HG02852 (cell line): ENCODE data around the gene NFATC2.
"Not testable (repeated sequence)": the region's sequence is repeated elsewhere in the genome, so short reads cannot be mapped to it uniquely, and the experiment has no call there.

Source experiments
- ATAC-seq: cut with Tn5 transposase; IDR thresholded peaks from one replicate; pipeline ENCODE4 v1.9.1; 2021; ENCODE audit warnings: mild to moderate bottlenecking, moderate library complexity; ENCODE audit not compliant: unreplicated experiment

The NFATC2 gene

DNA sequence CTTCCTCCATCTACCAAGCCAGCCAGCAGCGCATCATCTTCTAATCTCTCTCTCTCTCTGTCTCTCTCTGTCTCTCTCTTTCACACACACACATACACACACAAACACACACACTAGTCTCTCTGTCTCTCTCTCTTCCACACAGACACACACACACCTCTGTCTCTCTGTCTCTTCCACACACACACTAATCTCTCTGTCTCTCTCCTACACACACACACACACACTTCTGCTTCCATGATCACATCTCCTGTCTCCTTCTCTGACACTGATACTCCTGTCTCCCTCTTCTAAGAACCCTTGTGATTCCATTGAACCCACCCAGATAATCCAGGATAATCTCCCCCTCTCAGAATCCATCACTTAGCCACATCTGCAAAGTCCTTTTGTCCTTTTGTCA, 181.3 kb downstream of the NFATC2 start:
- no peak for ATAC-seq

DNA sequence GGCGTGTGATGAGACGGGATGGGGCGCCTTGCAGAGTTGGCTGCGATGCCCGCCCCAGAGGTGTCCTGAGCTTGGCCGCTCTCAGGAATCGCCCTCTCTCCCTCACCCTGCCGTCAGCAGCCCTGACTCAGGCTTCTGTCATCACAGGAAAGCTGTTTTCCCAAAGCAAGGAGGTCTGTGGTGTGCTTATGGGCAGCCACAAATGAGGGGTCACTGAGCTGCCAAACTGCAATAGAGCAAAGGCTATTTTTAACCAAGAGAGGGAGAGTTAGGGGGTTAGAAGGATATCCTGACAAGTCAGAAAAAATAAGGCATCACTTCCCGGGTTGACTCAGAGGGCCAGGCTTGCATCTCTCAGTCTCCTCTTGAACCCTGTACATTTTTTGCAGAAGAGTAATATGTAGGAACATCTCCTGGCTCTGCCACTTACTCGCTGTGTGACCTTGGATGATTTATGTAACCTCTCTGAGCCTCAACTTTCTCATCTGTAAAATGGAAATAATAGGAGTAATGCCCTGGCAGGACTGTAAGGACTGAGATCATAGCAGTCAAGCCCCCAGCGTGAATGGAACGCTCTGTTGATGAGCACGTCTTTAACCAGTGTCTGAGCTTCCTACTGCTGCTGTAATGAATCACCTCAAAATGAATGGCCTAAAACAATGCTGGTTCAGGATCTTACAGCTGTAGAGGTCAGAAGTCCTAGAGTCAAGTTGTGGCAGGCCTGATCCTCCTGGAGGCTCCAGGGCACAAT, 181.9 kb downstream of the NFATC2 start:
- no peak for ATAC-seq

DNA sequence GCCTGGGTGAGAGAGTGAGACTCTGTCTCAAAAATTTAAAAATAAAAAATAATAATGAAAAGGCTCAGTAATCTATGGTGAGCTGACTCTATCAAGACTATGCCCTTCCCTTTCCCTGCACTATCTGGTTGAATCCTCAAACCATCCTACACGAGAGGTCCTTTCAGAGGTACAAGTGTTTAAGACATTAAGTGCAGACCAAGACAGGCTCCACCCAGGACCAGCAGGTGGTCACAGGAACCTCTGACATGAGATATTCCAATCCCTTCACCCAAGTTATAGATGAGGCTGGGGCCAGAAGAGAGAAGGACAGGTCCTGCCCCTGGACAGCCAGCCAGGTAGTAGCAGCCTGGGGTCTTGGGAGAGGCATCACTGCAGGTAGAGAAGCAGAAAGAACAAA, 182.6 kb downstream of the NFATC2 start:
- no peak for ATAC-seq

DNA sequence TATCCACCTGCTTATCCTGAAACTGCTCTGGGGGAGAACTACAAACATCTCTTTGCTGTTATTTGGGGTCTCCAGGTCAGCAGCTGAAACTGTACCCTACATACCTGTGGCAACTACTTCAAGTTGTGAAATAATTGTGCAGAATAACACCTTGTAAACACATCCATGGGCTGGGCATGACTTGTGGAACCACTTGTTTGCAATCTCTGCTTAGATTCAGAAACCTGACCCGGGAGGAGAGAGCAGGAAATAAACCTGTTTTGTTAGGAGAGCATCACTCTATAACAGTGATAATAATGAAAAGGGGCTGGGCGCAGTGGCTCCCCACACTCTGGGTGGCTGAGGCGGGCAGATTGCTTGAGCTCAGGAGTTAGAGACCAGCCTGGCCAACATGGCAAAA, 183.1 kb downstream of the NFATC2 start:
- ATAC-seq = no peak

DNA sequence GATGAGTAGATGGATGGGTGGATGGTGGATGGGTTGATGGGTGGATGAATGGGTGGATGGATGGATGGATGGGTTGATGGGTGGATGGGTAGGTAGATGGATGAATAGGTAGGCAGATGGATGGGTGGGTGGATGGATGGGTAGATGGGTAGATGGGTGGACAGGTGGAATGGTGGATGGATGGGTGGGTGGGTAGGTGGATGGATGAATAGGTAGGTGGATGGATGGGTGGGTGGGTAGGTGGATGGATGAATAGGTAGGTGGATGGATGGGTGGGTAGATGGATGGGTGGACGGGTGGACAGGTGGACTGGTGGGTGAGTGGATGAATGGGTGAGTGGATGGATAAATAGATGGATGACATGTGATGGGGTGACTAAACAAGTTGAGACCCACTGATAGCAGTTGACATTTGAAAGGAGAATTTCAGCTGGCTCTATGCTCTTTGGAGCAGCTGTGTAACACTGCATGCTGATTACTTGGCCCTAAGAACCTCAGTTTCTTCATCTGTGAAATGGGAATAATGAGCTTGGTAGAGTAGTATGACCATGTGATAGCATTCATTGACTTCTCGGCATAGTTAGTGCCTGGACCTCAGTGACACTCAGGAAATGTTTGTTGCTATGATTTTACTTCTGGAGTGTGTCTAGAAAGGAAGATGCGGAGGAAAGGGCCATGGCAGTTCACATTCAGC, 184.3 kb downstream of the NFATC2 start:
- ATAC-seq = no peak

DNA sequence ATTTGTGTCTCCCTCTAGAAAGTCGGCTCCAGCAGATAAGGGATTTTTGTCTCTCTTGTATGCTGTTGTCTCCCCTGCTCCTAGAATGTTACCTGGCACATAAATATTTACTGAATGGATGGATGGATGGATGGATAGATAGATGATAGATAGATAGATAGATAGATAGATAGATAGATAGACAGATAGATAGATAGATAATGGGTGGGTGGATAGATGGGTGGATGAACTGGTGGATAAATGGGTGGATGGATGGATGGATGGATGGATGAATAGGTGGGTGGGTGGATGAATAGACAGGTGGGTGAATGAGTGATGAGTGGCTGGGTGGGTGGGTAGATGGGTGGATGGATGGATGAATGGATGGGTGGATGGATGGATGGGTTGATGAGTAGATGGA, 185.0 kb downstream of the NFATC2 start:
- ATAC-seq = no peak

DNA sequence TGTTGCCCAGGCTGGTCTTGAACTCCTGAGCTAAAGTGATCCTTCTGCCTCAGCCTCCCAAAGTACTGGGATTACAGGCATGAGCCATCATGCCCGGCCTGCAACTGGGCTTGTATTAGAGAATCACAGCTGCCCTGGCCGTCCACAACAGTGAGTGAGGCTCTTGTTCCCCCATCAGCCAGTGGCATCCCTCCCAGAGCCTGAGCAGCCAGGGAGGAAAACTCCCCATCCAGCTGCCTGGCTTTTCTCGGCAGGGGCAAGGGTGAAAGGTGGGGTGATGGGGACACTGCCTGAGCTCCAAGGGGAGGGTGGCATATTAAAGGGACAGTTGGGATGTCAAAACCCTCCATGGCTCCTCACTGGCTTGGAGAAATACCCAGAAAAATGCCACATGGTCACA, 185.6 kb downstream of the NFATC2 start:
- ATAC-seq = no peak

DNA sequence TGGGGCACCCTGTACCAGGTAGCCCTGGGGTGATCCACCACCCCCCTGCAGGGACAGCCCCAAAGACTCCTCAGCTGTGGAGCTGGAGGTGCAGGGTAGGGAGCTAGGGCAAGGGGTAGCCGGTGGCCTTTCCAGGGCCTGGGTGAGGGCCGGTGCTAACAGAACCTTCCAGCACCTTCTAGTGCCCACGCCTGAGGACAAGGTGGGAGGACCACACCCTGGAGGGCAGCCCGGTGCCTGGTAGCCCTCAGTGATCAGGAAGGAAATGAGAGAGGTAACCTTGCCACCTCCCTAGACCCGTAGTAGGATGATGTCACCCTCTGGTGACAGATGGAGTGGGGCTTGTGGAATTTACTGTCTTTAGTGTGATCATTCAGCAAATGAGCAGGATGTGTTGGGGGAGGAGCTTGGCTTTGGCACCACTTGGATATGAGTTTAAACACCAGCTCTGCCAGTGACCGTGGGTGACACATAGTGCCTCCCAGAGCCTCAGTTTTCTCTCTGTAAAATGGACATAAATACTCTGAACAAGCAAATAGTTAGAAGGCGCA, 187.7 kb downstream of the NFATC2 start:
- no peak for ATAC-seq

DNA sequence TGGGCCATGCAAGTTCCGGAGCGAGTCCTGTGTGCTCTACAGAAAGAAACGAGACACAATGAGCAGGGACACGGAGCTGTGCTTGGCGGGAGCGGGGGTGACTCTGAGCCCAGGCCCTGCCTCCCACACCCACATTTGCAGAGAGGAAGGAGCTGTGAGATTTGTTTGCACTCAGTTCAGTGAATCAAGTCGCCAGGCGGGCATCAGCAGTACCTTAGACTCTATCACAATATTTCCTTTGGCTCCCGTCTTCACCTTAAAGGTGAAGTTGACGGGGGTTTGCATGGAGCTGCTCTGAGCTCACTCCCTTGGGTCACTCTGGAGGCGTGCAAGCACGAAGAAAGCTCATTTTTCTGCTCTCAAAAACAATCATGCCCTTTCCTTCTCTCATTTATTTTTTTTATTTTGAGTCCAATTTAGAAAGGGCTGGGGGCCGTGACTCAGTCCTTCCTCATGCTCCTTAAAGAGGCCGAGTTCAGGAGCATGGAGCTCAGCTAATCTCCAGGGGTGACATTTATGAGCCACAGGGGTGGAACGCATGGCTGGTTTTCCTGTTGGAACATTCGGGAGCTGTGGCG, 188.2 kb downstream of the NFATC2 start:
- no peak for ATAC-seq

DNA sequence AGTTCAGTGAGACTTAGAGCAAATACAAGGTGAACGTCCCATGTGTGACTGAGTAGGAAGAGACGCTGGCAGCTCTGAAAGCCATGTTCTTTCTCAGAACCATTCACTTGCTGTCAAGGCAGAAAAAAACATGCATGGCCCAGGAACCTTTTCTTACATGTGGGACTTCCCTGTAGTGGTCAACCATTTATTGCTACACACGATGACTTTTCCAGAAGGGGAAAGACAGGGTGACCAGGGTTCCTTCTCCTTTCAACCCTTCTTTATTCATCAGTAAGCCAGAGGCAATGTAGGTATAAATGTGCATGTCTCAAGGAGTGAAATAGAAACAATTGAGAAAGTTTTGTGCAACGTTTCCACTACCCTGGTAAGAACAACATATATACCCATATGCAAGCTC, 189.0 kb downstream of the NFATC2 start:
- no peak for ATAC-seq

DNA sequence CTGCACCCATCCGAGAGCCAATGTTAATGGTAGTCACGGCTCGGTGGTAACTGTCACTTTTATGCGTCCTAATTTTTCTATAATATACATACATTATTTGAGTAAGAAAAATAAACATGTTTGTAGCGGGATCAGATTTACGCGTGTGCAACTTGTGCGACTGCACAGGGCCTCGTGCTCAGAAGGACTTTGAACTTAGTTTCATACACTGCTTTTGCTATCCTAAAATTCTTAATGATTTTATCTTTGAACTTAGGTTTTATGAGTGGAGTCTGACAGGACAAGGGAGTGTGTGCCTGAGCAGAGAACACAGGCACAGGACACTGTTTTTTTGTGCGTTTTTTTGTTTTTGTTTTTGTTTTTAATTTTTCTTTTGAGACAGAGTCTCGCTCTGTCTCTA, 189.7 kb downstream of the NFATC2 start:
- ATAC-seq = no peak

DNA sequence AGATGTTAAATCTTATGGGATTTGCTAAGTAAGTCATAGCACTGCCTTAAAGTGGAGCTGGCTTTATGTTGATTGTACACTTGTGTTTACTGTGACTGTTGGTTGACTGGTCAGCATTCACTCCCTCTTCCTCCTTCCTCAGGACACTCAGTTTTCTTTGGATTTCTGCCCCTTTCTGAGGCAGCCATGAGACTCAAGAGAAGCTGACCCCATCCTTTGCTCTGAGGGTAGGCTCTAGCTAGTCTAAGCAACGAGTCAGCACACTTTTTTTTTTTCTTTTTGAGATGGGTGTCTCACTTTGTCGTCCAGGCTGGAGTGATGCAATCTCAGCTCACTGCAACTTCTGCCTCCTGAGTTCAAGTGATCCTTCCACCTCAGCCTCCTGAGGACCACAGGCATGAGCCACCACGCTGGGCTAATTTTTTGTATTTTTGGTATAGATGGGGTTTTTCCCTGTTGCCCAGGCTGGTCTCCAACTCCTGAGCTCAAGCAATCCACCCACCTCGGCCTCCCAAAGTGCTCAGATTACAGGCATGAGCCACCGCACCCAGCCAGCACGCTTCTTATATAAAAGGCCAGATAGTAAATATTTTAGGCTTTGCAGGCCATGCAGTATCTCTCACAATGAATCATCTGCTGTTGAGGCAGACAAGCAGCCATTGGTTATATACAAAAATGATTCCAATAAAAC, 191.4 kb downstream of the NFATC2 start:
- ATAC-seq = no peak

DNA sequence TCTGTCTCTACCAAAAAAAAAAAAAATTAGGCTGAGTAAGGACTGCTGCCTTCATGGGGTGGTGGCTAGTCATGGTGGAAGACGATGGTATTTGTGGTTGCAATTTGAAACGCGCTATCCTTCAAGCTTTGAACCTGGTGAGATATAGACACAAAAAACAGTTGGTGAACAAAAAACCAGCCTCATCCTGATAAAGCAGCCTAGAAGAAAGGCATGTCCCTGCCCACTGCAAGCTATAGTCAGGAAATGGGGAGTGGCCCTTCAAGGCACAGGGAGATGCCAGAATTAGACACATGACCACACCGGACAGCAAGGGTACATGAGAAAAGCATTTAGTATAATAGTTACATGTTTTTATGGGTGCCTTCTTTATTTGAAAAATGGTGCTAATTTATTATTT, 193.6 kb downstream of the NFATC2 start:
- no peak for ATAC-seq

DNA sequence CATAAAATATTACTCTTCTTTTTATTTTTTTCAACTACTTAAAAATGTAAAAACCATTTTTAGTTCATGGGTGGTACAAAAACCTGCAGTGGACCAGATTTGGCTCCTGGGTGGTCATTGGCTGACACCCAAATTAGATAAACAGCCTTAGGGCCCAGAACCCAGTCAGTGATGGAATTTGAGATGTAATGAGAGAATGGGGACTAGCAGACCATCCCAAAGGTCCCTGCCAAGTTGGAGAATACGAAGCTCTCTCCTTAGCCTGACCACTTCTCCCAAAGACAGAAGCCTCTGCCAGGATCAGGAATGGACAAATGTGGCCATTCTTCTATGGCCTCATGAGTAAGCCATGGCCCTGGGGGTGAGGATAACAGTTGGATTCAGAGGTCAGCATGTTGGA, 194.7 kb downstream of the NFATC2 start:
- ATAC-seq = no peak

DNA sequence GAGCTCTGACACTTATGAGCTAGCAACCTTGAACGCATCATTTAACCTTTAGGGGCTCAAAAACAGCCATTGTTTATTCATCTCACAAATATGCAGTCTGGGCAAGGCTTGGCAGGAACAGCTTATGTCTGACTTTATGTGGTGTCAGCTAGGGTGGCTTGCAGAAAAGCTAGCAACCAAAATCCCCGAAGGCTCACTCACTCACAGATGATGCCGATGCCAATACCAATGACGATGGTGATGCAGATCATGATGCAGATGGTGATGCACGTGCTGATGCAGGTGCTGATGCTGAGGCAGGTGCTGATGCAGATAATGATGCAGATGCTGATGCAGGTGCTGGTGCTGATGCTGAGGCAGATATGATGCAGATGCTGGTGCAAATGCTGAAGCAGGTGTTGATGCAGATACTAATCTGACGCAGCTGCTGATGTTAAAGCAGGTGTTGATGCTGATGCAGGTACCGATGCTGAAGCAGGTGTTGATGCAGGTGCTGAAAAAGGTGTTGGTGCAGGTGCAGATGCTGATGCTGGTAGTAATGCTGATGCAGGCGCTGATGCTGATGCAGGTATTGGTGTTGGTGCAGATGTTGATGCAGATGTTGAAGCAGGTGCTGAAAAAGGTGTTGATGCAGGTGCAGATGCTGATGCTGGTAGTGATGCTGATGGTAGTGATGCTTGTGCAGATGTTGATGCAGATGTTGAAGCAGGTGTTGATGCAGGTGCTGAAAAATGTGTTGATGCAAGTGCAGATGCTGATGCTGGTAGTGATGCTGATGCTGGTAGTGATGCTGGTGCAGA, 195.6 kb downstream of the NFATC2 start:
- no peak for ATAC-seq

DNA sequence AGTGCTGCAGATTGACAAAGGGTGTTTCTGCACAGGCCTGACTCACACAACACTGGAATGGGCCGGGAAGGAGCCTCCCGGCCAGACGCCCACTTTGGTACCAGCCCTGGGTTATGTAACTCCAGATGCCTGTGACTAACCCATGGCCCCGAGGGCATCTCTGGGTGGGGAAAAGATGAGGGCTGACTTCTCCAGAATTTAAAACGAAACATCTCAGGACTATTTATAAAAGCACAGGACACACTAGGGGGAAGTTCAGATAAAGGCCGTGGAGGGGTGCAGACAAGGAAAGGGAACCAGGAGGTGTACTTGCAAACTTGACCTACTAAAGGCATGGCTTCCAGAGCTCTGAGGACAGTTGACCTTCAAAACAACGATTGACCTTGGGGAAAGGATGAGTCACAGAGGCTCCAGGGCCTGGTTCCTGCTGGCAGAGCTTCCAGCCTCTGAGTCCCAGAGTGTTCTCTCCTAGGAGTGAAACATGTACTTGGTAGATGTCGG, 196.9 kb downstream of the NFATC2 start:
- ATAC-seq = no peak

DNA sequence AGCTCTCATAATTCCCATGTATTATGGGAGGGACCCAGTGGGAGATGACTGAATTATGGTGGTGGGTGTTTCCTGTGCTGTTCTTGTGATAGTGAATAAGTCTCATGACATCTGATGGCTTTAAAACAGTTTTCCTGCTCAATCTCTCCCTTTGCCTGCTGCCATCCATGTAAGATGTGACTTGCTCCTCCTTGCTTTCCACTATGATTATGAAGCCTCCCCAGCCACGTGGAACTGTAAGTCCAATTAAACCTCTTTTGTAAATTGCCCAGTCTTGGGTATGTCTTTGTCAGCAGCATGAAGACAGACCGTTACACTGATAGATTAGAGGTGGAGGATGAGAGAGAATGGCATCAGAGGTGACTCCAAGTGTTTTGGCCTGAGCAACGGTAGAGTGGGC, 198.7 kb downstream of the NFATC2 start:
- ATAC-seq = not testable (repeated sequence)

DNA sequence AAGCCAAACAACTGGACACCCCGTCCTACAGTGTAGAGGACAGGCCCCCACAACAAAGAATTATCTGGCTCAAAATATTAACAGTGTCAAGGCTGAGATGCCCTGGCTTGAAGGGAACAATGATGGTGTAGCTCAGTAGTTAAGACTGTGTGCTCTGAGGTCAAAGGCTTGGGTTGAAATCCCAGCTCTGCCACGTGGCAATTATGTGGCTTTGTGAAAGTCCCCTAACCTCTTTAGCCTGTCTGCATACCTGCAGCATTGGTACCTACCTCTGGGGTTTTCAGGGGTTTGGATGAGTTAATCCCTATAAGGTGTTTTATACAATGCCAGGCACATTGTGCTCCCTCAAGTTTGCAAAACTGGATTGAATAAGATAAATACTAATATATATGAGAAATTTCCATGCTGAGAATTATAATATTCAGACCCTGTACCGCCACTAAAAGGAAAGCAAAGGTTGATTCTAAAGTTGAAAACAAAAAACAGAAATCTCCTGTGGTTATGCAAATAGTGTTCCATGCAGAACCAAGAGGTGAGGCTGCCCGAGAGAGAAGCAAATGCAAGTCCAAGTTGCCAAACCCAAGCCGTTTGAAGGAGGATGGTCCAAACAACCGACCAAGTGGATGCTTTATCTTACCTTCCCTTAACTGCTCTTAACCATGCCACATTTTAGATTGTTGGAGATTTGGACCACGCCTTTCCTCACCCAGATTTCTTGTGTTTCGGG, 199.8 kb downstream of the NFATC2 start:
- no peak for ATAC-seq

DNA sequence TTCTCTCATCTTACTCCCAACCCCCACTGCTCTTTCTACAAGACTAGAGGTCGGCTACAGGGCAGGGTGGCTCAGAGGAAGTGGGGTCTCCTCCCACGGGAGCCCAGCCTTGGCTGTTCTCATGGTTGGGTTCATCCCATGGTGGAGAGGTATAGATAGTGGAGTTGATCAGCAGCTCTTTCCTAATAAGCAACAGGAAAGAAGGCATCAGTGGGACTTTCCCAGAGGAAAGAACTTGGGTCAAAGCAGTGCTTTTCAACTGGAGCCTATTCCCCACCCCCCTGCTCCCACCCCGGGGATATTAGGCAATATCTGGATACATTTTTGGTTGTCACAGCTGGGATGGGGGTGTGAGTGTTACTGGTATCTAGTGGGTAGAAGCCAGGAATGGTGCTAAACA, 200.9 kb downstream of the NFATC2 start:
- ATAC-seq = no peak

DNA sequence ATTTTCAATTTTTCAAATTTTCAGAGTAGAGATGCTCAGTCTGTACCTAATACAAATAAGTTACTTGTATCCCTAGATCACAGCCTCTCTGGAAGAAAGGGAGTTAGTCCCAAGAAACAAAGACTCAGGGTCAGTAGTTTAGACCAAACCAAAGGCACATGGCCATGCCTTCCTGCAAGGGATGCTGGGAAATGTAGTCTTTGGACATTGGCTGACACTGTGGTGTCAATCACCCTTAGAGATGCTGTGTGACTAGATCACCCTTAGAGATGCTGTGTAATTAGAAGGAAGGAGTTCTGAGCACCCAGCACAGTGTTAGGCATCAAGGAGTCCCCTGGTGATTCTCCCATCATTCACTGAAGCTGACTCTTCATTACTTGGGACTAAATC, 202.1 kb downstream of the NFATC2 start:
- ATAC-seq = no peak
